Measurements from ENCODE around the gene SLIT3. TPM values are rescaled to one million over a fixed set of nuclear protein-coding genes. Genes with fewer than 3 reads are reported as not detected.

The SLIT3 gene
- total and polyA plus RNA-seq, 10 of the 15 experiments (the other 5 are each of a cell fraction or from before 2014, with no cell fraction given) = 0.05 TPM; not detected in 9

GRCh38 chr5:168829044-168829443, 471.9 kb downstream of the SLIT3 start (continued):
- TF ChIP-seq BRCA1 (IDR thresholded peaks at IDR 0.05; ENCODE audit: low read depth, low read length) (no peak), BCL11A (IDR thresholded peaks at IDR 0.05; ENCODE audit: low read depth, low read length) (no peak), EZH2 (IDR thresholded peaks at IDR 0.05; ENCODE audit: borderline replicate concordance, control insufficient read depth, low read depth, low read length) (no peak), MYB (IDR thresholded peaks at IDR 0.05; ENCODE audit: borderline replicate concordance, low read depth, low read length) (no peak), BCL3 (IDR thresholded peaks at IDR 0.05; ENCODE audit: borderline replicate concordance, insufficient read depth, low read depth, low read length, poor library complexity, severe bottlenecking) (no peak), GATAD2B (conservative IDR thresholded peaks at IDR 0.05; ENCODE audit: low read depth) (no peak), SUZ12 (IDR thresholded peaks at IDR 0.05; ENCODE audit: unreplicated experiment) (no peak), NR2F1 (conservative IDR thresholded peaks at IDR 0.05) (no peak), ATF7 (IDR thresholded peaks at IDR 0.05; ENCODE audit: low read depth) (no peak), SKIL (IDR thresholded peaks at IDR 0.05; ENCODE audit: low read depth, poor library complexity, severe bottlenecking) (no peak)
- TF ChIP-seq, protein P1, sequence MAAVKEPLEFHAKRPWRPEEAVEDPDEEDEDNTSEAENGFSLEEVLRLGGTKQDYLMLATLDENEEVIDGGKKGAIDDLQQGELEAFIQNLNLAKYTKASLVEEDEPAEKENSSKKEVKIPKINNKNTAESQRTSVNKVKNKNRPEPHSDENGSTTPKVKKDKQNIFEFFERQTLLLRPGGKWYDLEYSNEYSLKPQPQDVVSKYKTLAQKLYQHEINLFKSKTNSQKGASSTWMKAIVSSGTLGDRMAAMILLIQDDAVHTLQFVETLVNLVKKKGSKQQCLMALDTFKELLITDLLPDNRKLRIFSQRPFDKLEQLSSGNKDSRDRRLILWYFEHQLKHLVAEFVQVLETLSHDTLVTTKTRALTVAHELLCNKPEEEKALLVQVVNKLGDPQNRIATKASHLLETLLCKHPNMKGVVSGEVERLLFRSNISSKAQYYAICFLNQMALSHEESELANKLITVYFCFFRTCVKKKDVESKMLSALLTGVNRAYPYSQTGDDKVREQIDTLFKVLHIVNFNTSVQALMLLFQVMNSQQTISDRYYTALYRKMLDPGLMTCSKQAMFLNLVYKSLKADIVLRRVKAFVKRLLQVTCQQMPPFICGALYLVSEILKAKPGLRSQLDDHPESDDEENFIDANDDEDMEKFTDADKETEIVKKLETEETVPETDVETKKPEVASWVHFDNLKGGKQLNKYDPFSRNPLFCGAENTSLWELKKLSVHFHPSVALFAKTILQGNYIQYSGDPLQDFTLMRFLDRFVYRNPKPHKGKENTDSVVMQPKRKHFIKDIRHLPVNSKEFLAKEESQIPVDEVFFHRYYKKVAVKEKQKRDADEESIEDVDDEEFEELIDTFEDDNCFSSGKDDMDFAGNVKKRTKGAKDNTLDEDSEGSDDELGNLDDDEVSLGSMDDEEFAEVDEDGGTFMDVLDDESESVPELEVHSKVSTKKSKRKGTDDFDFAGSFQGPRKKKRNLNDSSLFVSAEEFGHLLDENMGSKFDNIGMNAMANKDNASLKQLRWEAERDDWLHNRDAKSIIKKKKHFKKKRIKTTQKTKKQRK (IDR thresholded peaks at IDR 0.05; ENCODE audit: low read depth, low read length) = no peak
